ENCODE measurements around the gene NRXN2.
A peak's percentile ranks its signal among the peaks of the same experiment; 100 is the strongest.

Gene NRXN2

GRCh38 chr11:64745521-64746328, 22.7 kb upstream of the NRXN2 start:
- peak in 36 of 58 donors; percentile 17 to 80 (median 39) for DNase-seq

- DNase-seq = peak in 21 of 58 donors; percentile 10 to 49 (median 26)
Observed at GRCh38 chr11:64745189-64745520, 22.2 kb upstream of the NRXN2 start.

GRCh38 chr11:64744544-64745188, 21.7 kb upstream of the NRXN2 start:
- no peak for DNase-seq

GRCh38 chr11:64743591-64744543, 20.9 kb upstream of the NRXN2 start, which contains the start of gene RASGRP2:
RASGRP2 (minus strand) TSS chr11:64744142; CDS start chr11:64742866, 1,276 bp downstream.
- peak in 30 of 58 donors; percentile 16 to 63 (median 35) for DNase-seq

GRCh38 chr11:64742889-64743590, 20.0 kb upstream of the NRXN2 start:
- DNase-seq = peak in 24 of 58 donors; percentile 18 to 70 (median 30)

GRCh38 chr11:64742087-64742888, 19.3 kb upstream of the NRXN2 start:
- DNase-seq = peak in 2 of 58 donors; percentile 18 to 20

- DNase-seq = peak in 1 of 58 donors; percentile 29
Observed at GRCh38 chr11:64741375-64742086, 18.5 kb upstream of the NRXN2 start.

GRCh38 chr11:64739871-64740270, 16.9 kb upstream of the NRXN2 start:
- DNase-seq = no peak

GRCh38 chr11:64736654-64737053, 13.7 kb upstream of the NRXN2 start:
- DNase-seq = no peak

- DNase-seq = no peak
Observed at GRCh38 chr11:64735725-64736259, 12.8 kb upstream of the NRXN2 start.

- DNase-seq = no peak
Observed at GRCh38 chr11:64734811-64735724, 12.1 kb upstream of the NRXN2 start.

- DNase-seq = no peak
Observed at GRCh38 chr11:64731601-64732000, 8.6 kb upstream of the NRXN2 start.

GRCh38 chr11:64729851-64730382, 6.9 kb upstream of the NRXN2 start:
- no peak for DNase-seq

GRCh38 chr11:64728757-64729365, 5.9 kb upstream of the NRXN2 start:
- no peak for DNase-seq

- DNase-seq = no peak
Observed at GRCh38 chr11:64726867-64727530, 4.0 kb upstream of the NRXN2 start.

GRCh38 chr11:64726211-64726641, 3.2 kb upstream of the NRXN2 start:
- DNase-seq = no peak
